GM23248 (cell line): ENCODE data around the gene BCLAF1. TPM values are rescaled to one million over a fixed set of nuclear protein-coding genes. Genes with fewer than 3 reads are reported as not detected.

Source experiments
- DNase-seq: peaks from one replicate; pipeline ENCODE4 v3.0.0-alpha.2; 2015
- H2AFZ ChIP-seq: fragments of 200-600 bp; sonication (generic); 2 replicates; pipeline ENCODE4 v1.6.1; 2016; ENCODE audit warnings: antibody characterized with exemption
- H3F3A ChIP-seq: fragments of 200-600 bp; sonication (generic); 2 replicates; pipeline ENCODE4 v1.6.1; 2016; ENCODE audit warnings: mild to moderate bottlenecking, antibody characterized with exemption, mixed run types; ENCODE audit not compliant: insufficient read depth
- H3K27ac ChIP-seq: fragments of 200-600 bp; sonication (generic); 2 replicates; pipeline ENCODE4 v1.5.1; 2016; ENCODE audit warnings: mild to moderate bottlenecking
- H3K27me3 ChIP-seq: fragments of 200-600 bp; sonication (generic); replicated peaks from 2 replicates; pipeline ENCODE4 v1.6.1; 2016; ENCODE audit warnings: mild to moderate bottlenecking; ENCODE audit not compliant: insufficient read depth
- H3K36me3 ChIP-seq: fragments of 200-600 bp; sonication (generic); 2 replicates; pipeline ENCODE4 v1.6.1; 2016; ENCODE audit warnings: low read depth, mild to moderate bottlenecking
- H3K4me1 ChIP-seq: fragments of 200-600 bp; sonication (generic); 2 replicates; pipeline ENCODE4 v1.6.1; 2016; ENCODE audit warnings: mild to moderate bottlenecking; ENCODE audit not compliant: insufficient read depth
- H3K4me2 ChIP-seq: fragments of 200-600 bp; sonication (generic); one replicate; pipeline ENCODE4 v1.6.1; 2016; ENCODE audit warnings: mild to moderate bottlenecking; ENCODE audit not compliant: unreplicated experiment
- H3K4me3 ChIP-seq: fragments of 200-600 bp; sonication (generic); 2 replicates; pipeline ENCODE4 v1.5.1; 2016; ENCODE audit warnings: mild to moderate bottlenecking
- H3K79me2 ChIP-seq: fragments of 200-600 bp; sonication (generic); 2 replicates; pipeline ENCODE4 v1.6.1; 2016; ENCODE audit warnings: mild to moderate bottlenecking; ENCODE audit not compliant: insufficient read depth
- H3K9ac ChIP-seq: fragments of 200-600 bp; sonication (generic); 2 replicates; pipeline ENCODE4 v1.6.1; 2016; ENCODE audit warnings: mild to moderate bottlenecking
- H3K9me2 ChIP-seq: fragments of 200-600 bp; sonication (generic); 2 replicates; pipeline ENCODE4 v1.6.1; 2016; ENCODE audit warnings: mixed run types, mild to moderate bottlenecking, moderate library complexity; ENCODE audit not compliant: insufficient read depth
- H3K9me3 ChIP-seq: fragments of 200-600 bp; sonication (generic); one replicate; pipeline ENCODE4 v1.6.1; 2017; ENCODE audit warnings: low read depth
- H4K20me1 ChIP-seq: fragments of 200-600 bp; sonication (generic); 2 replicates; pipeline ENCODE4 v1.6.0; 2016; ENCODE audit not compliant: insufficient read depth
- EZH2 ChIP-seq: fragments of 200-600 bp; sonication (generic); IDR thresholded peaks from 2 replicates; pipeline ENCODE4 v1.6.1; 2018; ENCODE audit warnings: antibody characterized with exemption, mild to moderate bottlenecking; ENCODE audit not compliant: insufficient read depth, poor library complexity, severe bottlenecking
- EZH2phosphoT487 ChIP-seq: fragments of 200-600 bp; sonication (generic); IDR thresholded peaks from 2 replicates; pipeline ENCODE4 v1.6.1; 2018; ENCODE audit warnings: antibody characterized with exemption, moderate library complexity, mild to moderate bottlenecking, low read depth; ENCODE audit not compliant: insufficient read depth
- whole genome bisulfite sequencing, 2 experiments: methylation state at CpG; one replicate each; pipeline ENCODE4 v1.1.6; 2015 to 2017; ENCODE audit warnings: low lambda C conversion rate in 2 of 2, low coverage in 1 of 2; ENCODE audit errors: missing lambda C conversion rate in 2 of 2; 5-methylcytosine and 5-hydroxymethylcytosine counted together
- in situ Hi-C: fragments of 300-500 bp; cut with MboI; formaldehyde crosslinking; loops from 2 replicates; pipeline ENCODE4 v1.15.0; 2020
- polyA plus RNA-seq: library from polyadenylated mRNA; unstranded; fragments of >200 nt; fragmentation: Nextera tagmentation; extraction: Ambion mirVana; gene quantifications from 2 replicates; pipeline ENCODE4 v1.2.1, GENCODE V29; 2016
- total RNA-seq: library from RNA; depleted of rRNA; stranded (reverse); fragments of >200 nt; shearing (Covaris generic); gene quantifications from 2 replicates; pipeline ENCODE4 v1.2.3, GENCODE V29; 2014

Gene BCLAF1
- total and polyA plus RNA-seq, 2 experiments from 2014 or later = 78.3 to 80.3 TPM

DNA sequence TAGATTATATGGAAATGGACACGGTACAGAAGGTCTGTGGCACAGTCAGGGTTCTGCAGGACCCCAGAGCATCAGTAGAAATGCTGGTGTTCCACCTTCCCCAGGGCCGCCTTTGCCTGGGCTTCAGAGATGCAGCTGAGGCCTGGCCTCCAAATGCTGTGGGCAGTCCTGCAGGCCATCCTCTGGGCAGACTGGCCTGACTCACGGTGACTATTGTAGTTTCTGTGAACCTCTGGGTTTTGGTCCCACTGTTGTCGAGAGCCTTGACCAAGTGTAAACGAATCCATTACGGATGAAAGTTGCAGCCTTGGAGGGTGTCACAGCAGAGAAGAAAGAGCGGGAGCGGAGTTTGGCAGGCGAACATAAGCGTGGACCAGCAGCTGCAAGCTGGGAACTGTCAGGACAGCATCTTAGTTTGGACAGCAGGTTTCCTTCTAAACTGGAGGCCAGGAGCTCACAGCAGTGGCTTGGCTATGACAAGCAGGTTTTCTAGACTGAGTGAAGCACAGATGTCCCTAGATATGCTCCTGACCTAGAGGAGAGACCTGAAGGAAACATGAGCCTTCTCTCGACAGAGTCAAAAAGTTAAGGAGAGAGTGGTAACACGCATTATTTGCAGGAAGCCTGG is 46.2 kb upstream of the BCLAF1 start:
- 90 to 95% methylated on average over 12 of the region's 12 CpGs for WGBS, 2 experiments
- no peak overlapping the region for H3K27ac ChIP-seq
- no peak overlapping the region for H3K9ac ChIP-seq
- H3K27me3 ChIP-seq = no peaks in the 10 kb centered on the region; the same call in 1 of the 2 replicates
- no peaks in the 10 kb centered on the region for H3K9me2 ChIP-seq
- no peaks in the 10 kb centered on the region for H3K9me3 ChIP-seq
- no peaks in the 10 kb centered on the region for H3K79me2 ChIP-seq
- no peak overlapping the region for H3K4me3 ChIP-seq
- in situ Hi-C loops = no loop called here
- H3K4me1 ChIP-seq = no peaks in the 10 kb centered on the region
- H3F3A ChIP-seq = no peaks in the 10 kb centered on the region
- no peak overlapping the region for H2AFZ ChIP-seq
- no peak overlapping the region for H3K4me2 ChIP-seq
- DNase-seq = no peak
- H3K36me3 ChIP-seq = no peaks in the 10 kb centered on the region
- TF ChIP-seq EZH2phosphoT487 (no peak), EZH2 (no peak)
- no peaks in the 10 kb centered on the region for H4K20me1 ChIP-seq

DNA sequence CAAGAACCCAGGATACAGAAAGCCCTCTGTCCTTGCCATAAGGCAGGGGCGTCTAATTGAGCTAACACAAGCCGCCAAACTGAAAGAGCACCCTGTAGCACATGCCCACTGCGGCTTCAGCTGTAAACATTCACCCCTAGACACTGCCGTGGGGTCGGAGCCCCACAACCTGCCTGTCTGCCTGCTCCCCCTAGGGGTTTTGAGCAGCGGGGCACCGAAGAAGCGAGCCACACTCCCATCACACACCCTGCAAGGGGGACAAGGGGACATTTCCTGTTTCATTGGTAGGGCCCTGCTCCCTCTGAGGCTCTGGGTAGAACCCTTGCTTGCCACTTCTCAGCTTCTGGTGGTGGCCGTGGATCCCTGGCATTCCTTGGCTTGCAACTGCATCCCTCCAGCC is 45.2 kb upstream of the BCLAF1 start:
- Histone ChIP-seq H3K27ac (no peak overlapping the region), H3K4me1 (no peaks in the 10 kb centered on the region), H3K9me3 (no peaks in the 10 kb centered on the region), H3K27me3 (no peaks in the 10 kb centered on the region; the same call in 1 of the 2 replicates), H3K36me3 (no peaks in the 10 kb centered on the region), H3K9ac (no peak overlapping the region), H3K9me2 (no peaks in the 10 kb centered on the region), H3K4me2 (no peak overlapping the region), H4K20me1 (no peaks in the 10 kb centered on the region), H3K4me3 (no peak overlapping the region), H2AFZ (no peak overlapping the region), H3F3A (no peaks in the 10 kb centered on the region), H3K79me2 (no peaks in the 10 kb centered on the region)
- in situ Hi-C loops = no loop called here
- no peak for TF ChIP-seq EZH2
- no peak for TF ChIP-seq EZH2phosphoT487
- 90 to 94% methylated on average over 9 of the region's 9 CpGs for WGBS, 2 experiments
- DNase-seq = no peak

- Histone ChIP-seq H2AFZ (no peak overlapping the region), H3K9ac (no peak overlapping the region), H3K4me1 (no peaks in the 10 kb centered on the region), H3K4me3 (no peak overlapping the region), H3K36me3 (no peaks in the 10 kb centered on the region), H3F3A (no peaks in the 10 kb centered on the region), H3K9me3 (no peaks in the 10 kb centered on the region), H4K20me1 (no peaks in the 10 kb centered on the region), H3K79me2 (no peaks in the 10 kb centered on the region), H3K9me2 (no peaks in the 10 kb centered on the region), H3K27ac (no peak overlapping the region), H3K27me3 (no peaks in the 10 kb centered on the region; the same call in 1 of the 2 replicates), H3K4me2 (no peak overlapping the region)
- in situ Hi-C loops = no loop called here
- 52 to 55% methylated on average over 13 of the region's 13 CpGs for WGBS, 2 experiments
- TF ChIP-seq EZH2 (no peak), EZH2phosphoT487 (no peak)
- no peak for DNase-seq
Measured at GRCh38 chr6:136334465-136334846, 44.8 kb upstream of the BCLAF1 start.

DNA sequence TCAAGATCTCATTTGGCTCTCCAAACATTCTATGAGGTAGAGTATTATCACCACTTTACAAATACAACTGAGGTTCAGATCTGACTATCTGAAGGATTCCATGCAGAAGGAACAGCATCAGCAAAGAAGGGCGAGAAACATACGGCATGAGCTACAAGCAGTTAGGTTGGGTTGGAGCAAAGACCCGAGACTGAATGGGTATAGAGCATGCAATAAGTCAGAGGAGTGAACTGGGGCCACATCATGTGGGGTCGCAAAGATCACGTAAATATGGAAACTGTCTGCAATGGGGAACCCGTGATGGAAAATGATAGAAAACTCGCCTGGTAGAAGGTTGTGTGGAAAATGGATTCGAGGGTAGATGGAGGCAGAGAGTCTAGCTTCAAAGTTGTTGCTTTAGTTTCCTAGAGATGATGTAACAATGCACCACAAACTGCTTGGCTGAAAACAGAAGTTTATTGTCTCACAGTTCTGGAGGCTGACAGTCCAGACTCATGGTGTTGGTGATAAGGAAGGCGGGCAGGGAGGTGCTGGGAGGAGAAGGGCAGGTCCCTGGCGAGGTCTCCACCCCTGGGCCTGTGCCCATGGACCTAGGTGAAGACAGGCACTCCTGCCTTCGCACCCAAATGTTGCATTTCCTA is 44.3 kb upstream of the BCLAF1 start:
- H3K4me2 ChIP-seq = no peak overlapping the region
- DNase-seq = no peak
- no peaks in the 10 kb centered on the region for H4K20me1 ChIP-seq
- H3K79me2 ChIP-seq = no peaks in the 10 kb centered on the region
- H3F3A ChIP-seq = no peaks in the 10 kb centered on the region
- 81% methylated on average over 11 of the region's 11 CpGs for WGBS, 2 experiments
- no peaks in the 10 kb centered on the region; the same call in 1 of the 2 replicates for H3K27me3 ChIP-seq
- H3K9me3 ChIP-seq = no peaks in the 10 kb centered on the region
- no peaks in the 10 kb centered on the region for H3K4me1 ChIP-seq
- H3K27ac ChIP-seq = no peak overlapping the region
- no peak overlapping the region for H3K4me3 ChIP-seq
- no peak for TF ChIP-seq EZH2
- no peaks in the 10 kb centered on the region for H3K9me2 ChIP-seq
- H3K36me3 ChIP-seq = no peaks in the 10 kb centered on the region
- in situ Hi-C loops = no loop called here
- H3K9ac ChIP-seq = no peak overlapping the region
- H2AFZ ChIP-seq = no peak overlapping the region
